HG02642 (cell line): ENCODE measurements around the gene LOXL3.

Experiments used
- ATAC-seq: cut with Tn5 transposase; IDR thresholded peaks from one replicate; pipeline ENCODE4 v1.9.1; 2021; ENCODE audit warnings: mild to moderate bottlenecking; ENCODE audit not compliant: unreplicated experiment, poor library complexity

The LOXL3 gene

GRCh38 chr2:74553892-74554819 is at the start of gene LOXL3, which contains the start of gene DOK1:
TSS of gene LOXL3 (minus strand) at chr2:74553942. CDS start at chr2:74552634, 1,308 bp downstream.
TSS of gene DOK1 (plus strand) at chr2:74554720. CDS start at chr2:74554755, 35 bp downstream.
- ATAC-seq = peak; percentile 61

DNA sequence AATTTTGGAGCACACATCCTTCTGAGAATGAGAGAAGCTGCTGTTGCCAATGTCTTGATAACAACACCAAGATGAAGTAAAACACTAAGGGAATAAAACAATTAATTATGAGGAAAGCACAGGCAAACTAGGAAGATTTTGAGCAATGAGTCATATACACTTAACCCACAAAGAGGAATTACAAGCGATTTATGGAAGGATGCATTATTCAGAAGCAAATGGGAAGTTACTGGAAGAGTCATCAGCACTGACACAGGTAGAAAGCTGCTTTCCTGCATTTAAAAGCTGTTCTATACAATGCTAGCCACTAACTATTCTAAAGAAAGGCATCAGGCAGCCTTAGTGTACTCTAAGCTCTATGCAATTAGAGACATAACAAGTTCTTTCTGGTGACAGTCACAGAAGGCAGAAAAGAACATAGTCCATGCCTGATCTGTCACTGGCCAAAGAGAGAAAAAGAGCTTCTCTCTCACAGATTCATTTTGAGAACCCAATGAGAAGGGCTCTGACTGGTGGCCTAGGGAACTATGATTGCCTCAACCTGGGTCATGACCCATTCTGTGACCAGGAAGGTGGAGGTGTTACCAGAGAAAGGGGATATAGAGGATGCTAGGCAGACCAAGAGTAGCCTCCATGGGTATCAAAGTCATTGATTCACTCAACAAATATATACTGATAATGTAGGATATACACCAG is 49.0 kb upstream of the LOXL3 start:
- no peak for ATAC-seq

GRCh38 chr2:74599676-74600075 is 45.9 kb upstream of the LOXL3 start:
- ATAC-seq = no peak

- no peak for ATAC-seq
Measured at GRCh38 chr2:74597410-74597809, 43.7 kb upstream of the LOXL3 start.

- ATAC-seq = no peak
Measured at GRCh38 chr2:74596584-74596983, 42.8 kb upstream of the LOXL3 start.

GRCh38 chr2:74593826-74594772 is 40.4 kb upstream of the LOXL3 start:
- ATAC-seq = no peak

DNA sequence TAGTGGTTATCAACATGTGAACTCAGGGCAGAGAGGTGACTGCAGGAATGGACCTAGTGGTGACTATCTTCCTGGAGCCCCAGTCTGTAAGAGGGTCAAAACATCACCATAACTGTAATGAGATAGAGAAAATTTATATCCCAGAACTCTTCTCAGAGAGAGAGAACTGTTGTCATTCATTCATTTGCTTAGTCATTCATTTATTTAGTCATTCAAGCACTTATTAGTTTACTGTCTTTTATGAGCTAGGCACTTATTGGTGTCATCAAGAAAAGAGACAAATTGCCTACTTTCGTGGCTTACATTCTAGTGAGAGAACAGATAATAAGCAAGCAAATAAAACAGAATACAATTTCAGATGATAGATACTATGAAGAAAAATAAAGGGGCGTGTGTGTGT is 34.9 kb upstream of the LOXL3 start:
- no peak for ATAC-seq

DNA sequence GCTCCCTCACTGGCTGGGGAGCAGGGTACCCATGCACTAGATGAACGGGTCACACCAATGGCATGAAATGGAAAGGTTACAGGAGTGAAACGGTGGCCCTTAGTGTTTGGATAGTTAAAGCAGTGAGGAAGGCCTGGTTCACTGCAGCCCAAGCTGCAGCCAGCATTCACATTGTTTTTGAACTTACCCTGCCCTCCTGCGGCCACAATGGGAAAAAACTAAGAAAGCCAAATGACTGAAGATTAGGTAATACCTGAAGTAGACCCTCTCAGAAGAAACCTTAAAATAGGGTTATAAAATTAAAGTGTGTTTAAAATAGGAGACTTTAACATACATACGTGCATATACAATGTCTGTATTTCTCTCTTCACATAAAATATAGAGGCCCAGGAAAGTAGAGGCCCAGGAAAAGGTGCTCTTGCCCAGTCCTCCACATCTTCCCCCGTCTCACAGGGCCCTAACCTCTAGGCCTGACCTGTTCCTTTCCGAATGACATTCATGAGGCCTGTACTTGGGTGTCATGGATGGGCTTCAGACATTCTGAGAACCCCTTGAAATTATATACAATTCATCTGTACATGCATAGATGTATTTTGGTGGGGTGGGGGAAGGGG is 34.0 kb upstream of the LOXL3 start:
- ATAC-seq = peak; percentile 66

- peak; percentile 43 for ATAC-seq
Measured at GRCh38 chr2:74585406-74586185, 31.9 kb upstream of the LOXL3 start.

DNA sequence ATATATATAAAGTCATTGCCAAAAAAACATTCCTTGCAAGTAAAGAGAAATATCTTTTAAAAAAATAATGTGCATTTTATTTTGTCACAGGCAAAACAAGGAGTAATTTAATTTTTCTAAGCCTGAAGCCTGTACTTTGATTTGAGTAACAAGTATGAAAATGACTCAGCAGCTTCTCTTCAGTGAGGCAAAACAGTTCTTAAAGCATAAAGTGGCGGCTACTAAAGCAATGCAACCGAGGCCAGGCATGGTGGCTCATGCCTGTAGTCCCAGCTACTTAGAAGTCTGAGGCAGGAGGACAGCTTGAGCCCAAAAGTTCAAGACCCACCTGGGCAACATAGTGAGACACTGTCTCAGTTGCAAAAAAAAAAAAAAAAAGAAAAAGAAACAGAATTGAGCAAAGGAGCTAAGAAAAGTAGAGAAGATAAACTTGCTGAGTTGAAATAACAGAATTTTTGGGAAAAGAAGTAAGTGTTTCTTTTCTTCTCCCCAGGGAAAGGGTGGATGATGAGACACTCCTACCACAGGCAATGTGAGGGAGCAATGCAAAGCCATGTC is 30.4 kb upstream of the LOXL3 start:
- no peak for ATAC-seq

GRCh38 chr2:74583504-74583903 is 29.8 kb upstream of the LOXL3 start:
- no peak for ATAC-seq

DNA sequence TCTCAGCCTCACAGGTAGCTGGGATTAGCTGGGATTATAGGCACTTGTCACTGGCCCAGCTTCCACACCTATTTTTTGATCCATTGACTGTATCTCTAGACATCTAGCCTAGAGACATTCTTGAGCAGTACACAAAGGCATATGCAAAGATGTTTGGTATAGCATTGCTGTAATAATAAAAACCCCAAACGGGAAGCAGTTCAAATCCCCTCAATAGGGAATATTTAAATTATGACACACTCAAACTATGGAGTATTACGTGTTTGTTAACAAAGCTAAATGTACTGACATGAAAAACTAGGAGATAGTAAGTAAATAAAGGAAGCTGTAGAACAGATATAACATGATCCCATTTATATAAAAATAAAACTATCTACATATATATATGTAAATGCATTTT is 28.4 kb upstream of the LOXL3 start:
- no peak for ATAC-seq

DNA sequence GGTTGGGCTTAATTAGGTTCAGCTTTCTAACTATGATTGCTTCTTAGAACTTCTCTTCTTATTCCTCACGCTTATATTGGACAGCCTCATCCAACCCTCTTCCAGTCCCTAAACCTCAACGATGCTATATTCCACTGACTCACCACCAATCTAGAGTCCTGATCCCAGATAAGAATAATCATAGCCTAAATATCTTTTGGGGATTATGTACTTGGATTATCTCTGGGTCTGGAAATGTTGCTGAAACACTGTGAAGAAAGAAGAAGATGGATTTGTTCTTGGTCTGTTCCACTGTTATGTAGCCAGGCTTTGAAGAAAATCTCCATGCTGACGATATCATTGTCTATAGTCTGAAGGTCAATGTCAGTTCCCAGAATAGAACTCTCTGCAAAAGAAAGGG is 27.7 kb upstream of the LOXL3 start:
- ATAC-seq = no peak

- peak; percentile 53 for ATAC-seq
Measured at GRCh38 chr2:74578408-74578807, 24.7 kb upstream of the LOXL3 start.

DNA sequence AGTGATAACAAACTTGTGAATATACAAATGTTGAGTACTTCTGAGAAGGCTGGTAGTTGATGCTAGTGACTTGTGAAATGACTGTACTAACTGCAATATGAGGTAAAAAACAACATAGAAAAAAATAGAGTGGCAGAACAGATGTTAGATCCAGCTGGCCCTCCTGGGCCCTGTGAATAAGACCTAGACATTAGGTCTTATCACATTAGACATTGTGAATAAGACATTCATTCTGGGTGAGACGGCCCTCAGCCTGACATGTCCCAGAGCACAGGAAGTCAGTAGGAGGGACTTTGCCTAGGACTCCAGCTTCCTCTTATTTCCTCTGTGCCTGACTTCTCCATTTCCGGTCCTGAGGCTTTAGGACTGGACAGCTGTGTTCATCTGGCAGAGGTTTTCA is 23.7 kb upstream of the LOXL3 start:
- ATAC-seq = peak; percentile 24

GRCh38 chr2:74576863-74577229 is 23.1 kb upstream of the LOXL3 start:
- ATAC-seq = no peak

GRCh38 chr2:74576211-74576862 is 22.6 kb upstream of the LOXL3 start:
- ATAC-seq = no peak

GRCh38 chr2:74575320-74575719 is 21.6 kb upstream of the LOXL3 start:
- no peak for ATAC-seq
